C1 segment of cervical spinal cord (tissue), 14 donors: Measurements from ENCODE around the gene S100A9.
"Not testable (repeated sequence)": the region's sequence is repeated elsewhere in the genome, so short reads cannot be mapped to it uniquely, and the experiment has no call there.

Experiments used
- DNase-seq, 14 donors: peaks; one replicate each; lab custom pipeline; 2025; lab: John Stamatoyannopoulos, UW

The S100A9 gene

GRCh38 chr1:153357853-153358690, at the start of gene S100A9:
Gene S100A9, plus strand, starts transcription at chr1:153357854. Its CDS starts 430 bp downstream, at chr1:153358284.
- DNase-seq, result no peak

GRCh38 chr1:153308540-153308939, 49.1 kb upstream of the S100A9 start:
- DNase-seq, result no peak

GRCh38 chr1:153309441-153309840, 48.2 kb upstream of the S100A9 start:
- DNase-seq, result no peak

- no peak for DNase-seq
Measured at GRCh38 chr1:153310526-153310925, 47.1 kb upstream of the S100A9 start.

GRCh38 chr1:153312570-153313186, 45.0 kb upstream of the S100A9 start, which contains the start of gene PGLYRP3:
Gene PGLYRP3, minus strand, starts transcription at chr1:153312952. Its CDS starts 2,287 bp downstream, at chr1:153310665.
- DNase-seq, result no peak

- no peak for DNase-seq
Measured at GRCh38 chr1:153313288-153313687, 44.4 kb upstream of the S100A9 start.

- DNase-seq, result not testable (repeated sequence)
Measured at GRCh38 chr1:153314388-153314787, 43.3 kb upstream of the S100A9 start.

GRCh38 chr1:153316013-153316412, 41.6 kb upstream of the S100A9 start:
- DNase-seq, result not testable (repeated sequence)

- DNase-seq, result not testable (repeated sequence)
Measured at GRCh38 chr1:153318145-153318544, 39.5 kb upstream of the S100A9 start.

GRCh38 chr1:153322568-153322967, 35.1 kb upstream of the S100A9 start:
- DNase-seq, result no peak

GRCh38 chr1:153324912-153325311, 32.7 kb upstream of the S100A9 start:
- no peak for DNase-seq

- DNase-seq, result no peak
Measured at GRCh38 chr1:153333902-153334301, 23.8 kb upstream of the S100A9 start.

- no peak for DNase-seq
Measured at GRCh38 chr1:153336650-153337049, 21.0 kb upstream of the S100A9 start.

- DNase-seq, result no peak
Measured at GRCh38 chr1:153337980-153338853, 19.4 kb upstream of the S100A9 start.

GRCh38 chr1:153339802-153340201, 17.9 kb upstream of the S100A9 start:
- no peak for DNase-seq

GRCh38 chr1:153340356-153340755, 17.3 kb upstream of the S100A9 start:
- DNase-seq, result no peak

GRCh38 chr1:153341431-153341934, 16.2 kb upstream of the S100A9 start:
- DNase-seq, result no peak

GRCh38 chr1:153342178-153342577, 15.5 kb upstream of the S100A9 start:
- DNase-seq, result no peak

GRCh38 chr1:153343040-153343681, 14.5 kb upstream of the S100A9 start:
- DNase-seq, result no peak

- DNase-seq, result no peak
Measured at GRCh38 chr1:153343811-153344717, 13.6 kb upstream of the S100A9 start.
